ENCODE data around the gene COL4A6. TPM values are rescaled to one million over a fixed set of nuclear protein-coding genes. Genes with fewer than 3 reads are reported as not detected.

The COL4A6 gene
- total and polyA plus RNA-seq, 2 experiments from 2014 or later, result 4.0 to 12.9 TPM

- no peak overlapping the region for H2AFZ ChIP-seq
- no peak overlapping the region for H3K27ac ChIP-seq
- no peak overlapping the region for H3K4me2 ChIP-seq
- H3K4me3 ChIP-seq, result no peak overlapping the region
- no peaks in the 10 kb centered on the region for H3K79me2 ChIP-seq
- no peak for DNase-seq (ENCODE audit: low spot score)
- no peaks in the 10 kb centered on the region for H4K20me1 ChIP-seq (ENCODE audit: insufficient read depth, poor library complexity, severe bottlenecking)
- H3K27me3 ChIP-seq, result no peaks in the 10 kb centered on the region
- no peaks in the 10 kb centered on the region for H3K4me1 ChIP-seq (ENCODE audit: insufficient read depth)
- H3K9me2 ChIP-seq (replicated peaks; ENCODE audit: insufficient read depth), result no peaks in the 10 kb centered on the region
- H3K9me3 ChIP-seq (ENCODE audit: low read depth), result no peaks in the 10 kb centered on the region
- no peaks in the 10 kb centered on the region for H3K36me3 ChIP-seq (replicated peaks; ENCODE audit: insufficient read depth, low read depth)
- 54% methylated on average over 2 of the region's 2 CpGs for WGBS (ENCODE audit: low lambda C conversion rate, missing lambda C conversion rate)
- TF ChIP-seq EZH2 (IDR thresholded peaks at IDR 0.05; ENCODE audit: borderline replicate concordance) (no peak), EZH2phosphoT487 (IDR thresholded peaks at IDR 0.05; ENCODE audit: low read depth, severe bottlenecking, unreplicated experiment) (no peak)
- TF ChIP-seq, protein P1, sequence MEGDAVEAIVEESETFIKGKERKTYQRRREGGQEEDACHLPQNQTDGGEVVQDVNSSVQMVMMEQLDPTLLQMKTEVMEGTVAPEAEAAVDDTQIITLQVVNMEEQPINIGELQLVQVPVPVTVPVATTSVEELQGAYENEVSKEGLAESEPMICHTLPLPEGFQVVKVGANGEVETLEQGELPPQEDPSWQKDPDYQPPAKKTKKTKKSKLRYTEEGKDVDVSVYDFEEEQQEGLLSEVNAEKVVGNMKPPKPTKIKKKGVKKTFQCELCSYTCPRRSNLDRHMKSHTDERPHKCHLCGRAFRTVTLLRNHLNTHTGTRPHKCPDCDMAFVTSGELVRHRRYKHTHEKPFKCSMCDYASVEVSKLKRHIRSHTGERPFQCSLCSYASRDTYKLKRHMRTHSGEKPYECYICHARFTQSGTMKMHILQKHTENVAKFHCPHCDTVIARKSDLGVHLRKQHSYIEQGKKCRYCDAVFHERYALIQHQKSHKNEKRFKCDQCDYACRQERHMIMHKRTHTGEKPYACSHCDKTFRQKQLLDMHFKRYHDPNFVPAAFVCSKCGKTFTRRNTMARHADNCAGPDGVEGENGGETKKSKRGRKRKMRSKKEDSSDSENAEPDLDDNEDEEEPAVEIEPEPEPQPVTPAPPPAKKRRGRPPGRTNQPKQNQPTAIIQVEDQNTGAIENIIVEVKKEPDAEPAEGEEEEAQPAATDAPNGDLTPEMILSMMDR (IDR thresholded peaks at IDR 0.05; ENCODE audit: poor library complexity), result no peak
Observed at GRCh38 chrX:108285918-108286317, 152.3 kb downstream of the COL4A6 start.

GRCh38 chrX:108285356-108285755 is 152.9 kb downstream of the COL4A6 start:
- Histone ChIP-seq H3K79me2 (no peaks in the 10 kb centered on the region), H3K9me3 (ENCODE audit: low read depth) (no peaks in the 10 kb centered on the region), H3K27ac (no peak overlapping the region), H3K4me1 (ENCODE audit: insufficient read depth) (no peaks in the 10 kb centered on the region), H3K4me2 (no peak overlapping the region), H3K9me2 (replicated peaks; ENCODE audit: insufficient read depth) (no peaks in the 10 kb centered on the region), H3K27me3 (no peaks in the 10 kb centered on the region), H3K36me3 (replicated peaks; ENCODE audit: insufficient read depth, low read depth) (no peaks in the 10 kb centered on the region), H3K4me3 (no peak overlapping the region), H4K20me1 (ENCODE audit: insufficient read depth, poor library complexity, severe bottlenecking) (no peaks in the 10 kb centered on the region), H2AFZ (no peak overlapping the region)
- no peak for TF ChIP-seq EZH2phosphoT487 (IDR thresholded peaks at IDR 0.05; ENCODE audit: low read depth, severe bottlenecking, unreplicated experiment)
- no peak for TF ChIP-seq EZH2 (IDR thresholded peaks at IDR 0.05; ENCODE audit: borderline replicate concordance)
- TF ChIP-seq, protein P1 (IDR thresholded peaks at IDR 0.05; ENCODE audit: poor library complexity), result no peak
- WGBS (ENCODE audit: low lambda C conversion rate, missing lambda C conversion rate), result 49% methylated on average over 2 of the region's 2 CpGs
- DNase-seq (ENCODE audit: low spot score), result no peak

DNA sequence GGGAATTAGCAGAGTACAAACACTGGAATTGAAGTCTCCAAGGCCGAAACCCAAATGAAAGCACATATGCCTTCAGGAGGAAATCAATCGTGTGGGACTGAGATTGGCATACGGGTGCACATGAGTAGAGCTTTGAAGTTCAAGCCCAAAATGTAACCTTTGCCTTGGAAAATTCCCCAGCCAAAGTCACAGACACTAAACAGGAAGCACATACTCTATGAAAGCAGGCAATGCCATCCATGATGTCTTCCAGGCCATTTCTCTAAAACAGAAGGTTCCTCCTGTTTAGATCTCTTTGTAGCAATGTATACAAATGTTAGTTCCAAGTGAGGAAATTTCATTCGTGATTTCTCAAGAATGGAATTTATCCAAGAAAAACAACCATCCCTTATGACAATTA is 162.5 kb downstream of the COL4A6 start:
- no peak for DNase-seq (ENCODE audit: low spot score)
- WGBS (ENCODE audit: low lambda C conversion rate, missing lambda C conversion rate), result 64% methylated on average over 4 of the region's 4 CpGs
- Histone ChIP-seq H3K79me2 (no peaks in the 10 kb centered on the region), H3K9me3 (ENCODE audit: low read depth) (no peaks in the 10 kb centered on the region), H3K36me3 (replicated peaks; ENCODE audit: insufficient read depth, low read depth) (no peaks in the 10 kb centered on the region), H3K27me3 (no peaks in the 10 kb centered on the region), H4K20me1 (ENCODE audit: insufficient read depth, poor library complexity, severe bottlenecking) (no peaks in the 10 kb centered on the region), H3K27ac (no peak overlapping the region), H3K4me3 (no peak overlapping the region), H3K9me2 (replicated peaks; ENCODE audit: insufficient read depth) (no peaks in the 10 kb centered on the region), H3K4me2 (no peak overlapping the region), H3K4me1 (ENCODE audit: insufficient read depth) (no peaks in the 10 kb centered on the region), H2AFZ (no peak overlapping the region)
- TF ChIP-seq, protein P1 (IDR thresholded peaks at IDR 0.05; ENCODE audit: poor library complexity), result no peak
- no peak for TF ChIP-seq EZH2 (IDR thresholded peaks at IDR 0.05; ENCODE audit: borderline replicate concordance)
- TF ChIP-seq EZH2phosphoT487 (IDR thresholded peaks at IDR 0.05; ENCODE audit: low read depth, severe bottlenecking, unreplicated experiment), result no peak

DNA sequence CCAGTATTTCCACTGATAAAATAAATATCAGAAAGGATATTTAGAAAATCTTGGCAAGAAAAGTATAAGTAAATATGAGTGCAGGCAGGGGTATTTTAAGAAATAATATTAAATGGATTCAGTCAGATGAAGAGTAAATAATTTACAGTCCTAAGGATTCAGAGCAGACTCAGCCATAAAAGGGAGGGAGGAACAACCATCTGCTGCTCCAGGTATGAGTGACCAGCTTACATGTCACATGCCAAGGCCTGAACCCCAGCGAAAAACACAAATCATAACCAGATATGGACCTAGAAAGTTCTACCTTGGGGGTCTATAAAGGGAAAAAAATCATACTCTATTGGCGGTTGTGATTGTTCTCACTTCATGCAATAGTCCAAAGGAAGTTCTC is 166.8 kb downstream of the COL4A6 start:
- TF ChIP-seq, protein P1 (IDR thresholded peaks at IDR 0.05; ENCODE audit: poor library complexity), result no peak
- TF ChIP-seq EZH2phosphoT487 (IDR thresholded peaks at IDR 0.05; ENCODE audit: low read depth, severe bottlenecking, unreplicated experiment) (no peak), EZH2 (IDR thresholded peaks at IDR 0.05; ENCODE audit: borderline replicate concordance) (no peak)
- no peak overlapping the region for H2AFZ ChIP-seq
- no peak overlapping the region for H3K4me3 ChIP-seq
- no peak overlapping the region for H3K4me2 ChIP-seq
- H4K20me1 ChIP-seq (ENCODE audit: insufficient read depth, poor library complexity, severe bottlenecking), result no peaks in the 10 kb centered on the region
- H3K79me2 ChIP-seq, result no peaks in the 10 kb centered on the region
- no peaks in the 10 kb centered on the region for H3K9me2 ChIP-seq (replicated peaks; ENCODE audit: insufficient read depth)
- H3K27me3 ChIP-seq, result no peaks in the 10 kb centered on the region
- WGBS (ENCODE audit: low lambda C conversion rate, missing lambda C conversion rate), result 27% methylated on average over 2 of the region's 2 CpGs
- no peaks in the 10 kb centered on the region for H3K9me3 ChIP-seq (ENCODE audit: low read depth)
- no peaks in the 10 kb centered on the region for H3K4me1 ChIP-seq (ENCODE audit: insufficient read depth)
- H3K27ac ChIP-seq, result peak overlapping the region; percentile 63
- no peaks in the 10 kb centered on the region for H3K36me3 ChIP-seq (replicated peaks; ENCODE audit: insufficient read depth, low read depth)
- DNase-seq (ENCODE audit: low spot score), result no peak

Measured in hepatocyte (in vitro differentiated cells).